Cerebellar cortex (tissue), 1 donor: Measurements from ENCODE around the gene SCNN1B.
"Not testable (repeated sequence)": the region's sequence is repeated elsewhere in the genome, so short reads cannot be mapped to it uniquely, and the experiment has no call there.

Experiments
- DNase-seq: peaks from one replicate; pipeline ENCODE4 v3.0.0-alpha.2; 2015; ENCODE audit warnings: low spot score

Gene SCNN1B

GRCh38 chr16:23288726-23289512, 13.2 kb upstream of the SCNN1B start:
- DNase-seq: no peak

GRCh38 chr16:23290189-23291062, 11.7 kb upstream of the SCNN1B start:
- DNase-seq: no peak

GRCh38 chr16:23293016-23293415, 9.1 kb upstream of the SCNN1B start:
- DNase-seq: no peak

GRCh38 chr16:23294260-23294659, 7.8 kb upstream of the SCNN1B start:
- no peak for DNase-seq

GRCh38 chr16:23296994-23297393, 5.1 kb upstream of the SCNN1B start:
- DNase-seq: no peak

- no peak for DNase-seq
These were observed 3.7 kb upstream of the SCNN1B start for GRCh38 chr16:23298290-23298915.

- DNase-seq: not testable (repeated sequence)
These were observed 2.3 kb upstream of the SCNN1B start for GRCh38 chr16:23299815-23300214.

GRCh38 chr16:23301251-23302044, 654 bp upstream of the SCNN1B start:
- DNase-seq: no peak

- no peak for DNase-seq
These were observed 1.6 kb downstream of the SCNN1B start for GRCh38 chr16:23303685-23304084.

GRCh38 chr16:23304620-23305019, 2.5 kb downstream of the SCNN1B start:
- DNase-seq: no peak

- no peak for DNase-seq
These were observed 4.3 kb downstream of the SCNN1B start for GRCh38 chr16:23306199-23307100.

GRCh38 chr16:23310217-23310616, 8.1 kb downstream of the SCNN1B start:
- no peak for DNase-seq

- no peak for DNase-seq
These were observed 8.6 kb downstream of the SCNN1B start for GRCh38 chr16:23310744-23311143.

- no peak for DNase-seq
These were observed 14.1 kb downstream of the SCNN1B start for GRCh38 chr16:23316232-23316631.

GRCh38 chr16:23316634-23317265, 14.6 kb downstream of the SCNN1B start:
- DNase-seq: no peak

GRCh38 chr16:23317266-23317661, 15.2 kb downstream of the SCNN1B start:
- DNase-seq: no peak

GRCh38 chr16:23317751-23318150, 15.6 kb downstream of the SCNN1B start:
- DNase-seq: no peak

- no peak for DNase-seq
These were observed 16.5 kb downstream of the SCNN1B start for GRCh38 chr16:23318639-23319038.

GRCh38 chr16:23319861-23320615, 17.9 kb downstream of the SCNN1B start:
- no peak for DNase-seq

GRCh38 chr16:23320693-23321092, 18.6 kb downstream of the SCNN1B start:
- DNase-seq: no peak
